Endothelial cell of umbilical vein (primary cell): Measurements from ENCODE around the gene CELSR1.

Experiments
- EZH2 ChIP-seq: IDR thresholded peaks from 2 replicates; pipeline ENCODE4 v1.6.1; 2012; ENCODE audit warnings: borderline replicate concordance, low read depth, mild to moderate bottlenecking, moderate library complexity, low read length, inconsistent platforms; ENCODE audit not compliant: severe bottlenecking
- FOS ChIP-seq: IDR thresholded peaks from 2 replicates; pipeline ENCODE4 v1.6.1; 2011; ENCODE audit warnings: mild to moderate bottlenecking, low read length, moderate library complexity, borderline replicate concordance; ENCODE audit not compliant: insufficient read depth
- GATA2 ChIP-seq: IDR thresholded peaks from 2 replicates; pipeline ENCODE4 v1.7.0; 2011; ENCODE audit warnings: low read depth, mild to moderate bottlenecking, moderate library complexity, mixed read lengths, low read length; ENCODE audit not compliant: insufficient read length, insufficient read depth
- MYC ChIP-seq: IDR thresholded peaks from one replicate; pipeline ENCODE4 v1.6.1; 2011; ENCODE audit warnings: mild to moderate bottlenecking, low read depth, low read length
- POLR2A ChIP-seq: IDR thresholded peaks from 2 replicates; pipeline ENCODE4 v1.6.1; 2012; ENCODE audit warnings: low read depth, mild to moderate bottlenecking, control low read depth, low read length
- POLR2AphosphoS5 ChIP-seq: IDR thresholded peaks from 2 replicates; pipeline ENCODE4 v1.6.1; 2012; ENCODE audit warnings: low read depth, mild to moderate bottlenecking, control low read depth, low read length, moderate library complexity; ENCODE audit not compliant: insufficient read depth
- TF ChIP-seq, protein P1 (sequence below), 2 donors: IDR thresholded peaks; 1 replicate in 1 of 2; 2 replicates in 1 of 2; pipeline ENCODE4 v1.5.1; 2011; ENCODE audit warnings: low read length in 2 of 2, mild to moderate bottlenecking in 2 of 2, moderate library complexity in 2 of 2, control low read depth in 1 of 2, inconsistent platforms in 1 of 2, low read depth in 1 of 2; ENCODE audit not compliant: insufficient read depth in 1 of 2; ENCODE audit errors: extremely low read depth in 1 of 2
- TF ChIP-seq, protein P2 (sequence below): IDR thresholded peaks from 2 replicates; pipeline ENCODE4 v1.6.1; 2011; ENCODE audit not compliant: insufficient read depth, insufficient read length

DNA sequence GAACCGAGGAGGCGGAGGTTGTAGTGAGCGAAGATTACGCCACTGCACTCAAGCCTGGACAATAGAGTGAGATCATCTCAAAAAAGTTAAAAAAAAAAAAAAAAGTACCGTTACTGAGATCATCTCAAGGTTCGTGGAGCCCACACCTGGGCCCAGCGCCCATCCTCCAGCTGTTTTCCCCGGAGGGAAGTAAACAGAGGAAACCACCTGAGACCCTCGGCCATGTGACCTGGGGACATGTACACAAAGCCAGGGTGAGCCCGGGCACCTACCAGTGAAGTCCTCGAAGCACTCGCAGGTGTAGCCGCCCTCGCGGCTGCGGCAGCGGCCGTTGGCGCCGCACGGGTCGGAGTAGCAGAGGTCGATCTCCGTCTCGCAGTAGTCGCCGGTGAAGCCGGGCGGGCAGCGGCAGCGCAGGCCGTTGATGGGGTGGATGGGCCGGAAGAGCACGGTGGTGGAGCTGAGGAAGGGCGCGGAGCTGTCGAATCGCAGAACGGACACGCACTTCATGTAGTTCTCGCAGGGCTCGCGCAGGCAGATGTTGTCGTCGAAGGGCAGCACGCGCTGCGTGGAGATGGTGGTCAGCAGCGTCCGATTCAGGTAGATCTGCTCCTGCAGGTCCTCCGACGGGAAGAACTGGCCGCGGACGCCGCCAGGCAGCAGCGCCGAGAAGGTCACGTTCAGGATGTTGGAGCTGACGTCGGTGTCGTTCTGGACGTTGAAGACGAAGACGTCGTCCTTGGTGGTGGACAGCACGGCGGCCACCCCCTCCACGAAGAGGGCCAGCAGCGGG, 73.8 kb downstream of the CELSR1 start:
- TF ChIP-seq POLR2AphosphoS5 (no peak), EZH2 (no peak), POLR2A (no peak), FOS (no peak), GATA2 (no peak), MYC (no peak)
- TF ChIP-seq, protein P1, sequence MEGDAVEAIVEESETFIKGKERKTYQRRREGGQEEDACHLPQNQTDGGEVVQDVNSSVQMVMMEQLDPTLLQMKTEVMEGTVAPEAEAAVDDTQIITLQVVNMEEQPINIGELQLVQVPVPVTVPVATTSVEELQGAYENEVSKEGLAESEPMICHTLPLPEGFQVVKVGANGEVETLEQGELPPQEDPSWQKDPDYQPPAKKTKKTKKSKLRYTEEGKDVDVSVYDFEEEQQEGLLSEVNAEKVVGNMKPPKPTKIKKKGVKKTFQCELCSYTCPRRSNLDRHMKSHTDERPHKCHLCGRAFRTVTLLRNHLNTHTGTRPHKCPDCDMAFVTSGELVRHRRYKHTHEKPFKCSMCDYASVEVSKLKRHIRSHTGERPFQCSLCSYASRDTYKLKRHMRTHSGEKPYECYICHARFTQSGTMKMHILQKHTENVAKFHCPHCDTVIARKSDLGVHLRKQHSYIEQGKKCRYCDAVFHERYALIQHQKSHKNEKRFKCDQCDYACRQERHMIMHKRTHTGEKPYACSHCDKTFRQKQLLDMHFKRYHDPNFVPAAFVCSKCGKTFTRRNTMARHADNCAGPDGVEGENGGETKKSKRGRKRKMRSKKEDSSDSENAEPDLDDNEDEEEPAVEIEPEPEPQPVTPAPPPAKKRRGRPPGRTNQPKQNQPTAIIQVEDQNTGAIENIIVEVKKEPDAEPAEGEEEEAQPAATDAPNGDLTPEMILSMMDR (IDR thresholded peaks at IDR 0.05; ENCODE audit: extremely low read depth in 1 of 2, insufficient read depth in 1 of 2, low read depth in 1 of 2, low read length in 2 of 2): no peak
- TF ChIP-seq, protein P2, sequence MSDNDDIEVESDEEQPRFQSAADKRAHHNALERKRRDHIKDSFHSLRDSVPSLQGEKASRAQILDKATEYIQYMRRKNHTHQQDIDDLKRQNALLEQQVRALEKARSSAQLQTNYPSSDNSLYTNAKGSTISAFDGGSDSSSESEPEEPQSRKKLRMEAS: no peak
